HepG2 (cell line): ENCODE data around the gene ZCCHC17. TPM values are rescaled to one million over a fixed set of nuclear protein-coding genes. Genes with fewer than 3 reads are reported as not detected.
A peak's percentile ranks its signal among the peaks of the same experiment; 100 is the strongest.

Experiments
- ARID4A ChIP-seq: sonication (generic); formaldehyde crosslinking; IDR thresholded peaks from 2 replicates; pipeline ENCODE4 v1.5.0; 2020; ENCODE audit warnings: mild to moderate bottlenecking, missing genetic modification reagents, borderline replicate concordance
- HNF1A ChIP-seq, 2 experiments: sonication (generic) in 1 of 2; formaldehyde crosslinking in 1 of 2; IDR thresholded peaks; 2 replicates each; pipeline versions ENCODE4 v1.4.0 to v1.6.1; 2016 to 2020; ENCODE audit warnings: borderline replicate concordance in 1 of 2, low read depth in 1 of 2, mild to moderate bottlenecking in 1 of 2, missing genetic modification reagents in 1 of 2
- HNRNPUL1 ChIP-seq: fragments of 200-400 bp; formaldehyde crosslinking; IDR thresholded peaks from 2 replicates; pipeline ENCODE4 v1.6.1; 2017; ENCODE audit warnings: low read depth, mild to moderate bottlenecking, low read length, moderate library complexity
- MLLT10 ChIP-seq: sonication (generic); formaldehyde crosslinking; IDR thresholded peaks from 2 replicates; pipeline ENCODE4 v1.4.0; 2020; ENCODE audit warnings: missing genetic modification reagents
- PATZ1 ChIP-seq: sonication (generic); formaldehyde crosslinking; IDR thresholded peaks from 2 replicates; pipeline ENCODE4 v1.4.0; 2020; ENCODE audit warnings: missing genetic modification reagents
- PAXIP1 ChIP-seq: sonication (generic); formaldehyde crosslinking; conservative IDR thresholded peaks from 2 replicates; pipeline ENCODE4 v1.4.0; 2020; ENCODE audit warnings: mild to moderate bottlenecking, missing genetic modification reagents, moderate library complexity
- SAP130 ChIP-seq: IDR thresholded peaks from 2 replicates; pipeline ENCODE4 v1.6.1; 2016; ENCODE audit warnings: low read depth
- SRF ChIP-seq: IDR thresholded peaks from 2 replicates; pipeline ENCODE4 v1.6.1; 2011; ENCODE audit warnings: mild to moderate bottlenecking, low read depth, low read length, moderate library complexity
- TBX2 ChIP-seq: sonication (generic); formaldehyde crosslinking; IDR thresholded peaks from 2 replicates; pipeline ENCODE4 v1.5.0; 2020; ENCODE audit warnings: missing genetic modification reagents, mild to moderate bottlenecking, borderline replicate concordance
- ZMYM3 ChIP-seq: sonication (generic); formaldehyde crosslinking; IDR thresholded peaks from 2 replicates; pipeline ENCODE4 v1.5.1; 2020; ENCODE audit warnings: mild to moderate bottlenecking, missing genetic modification reagents
- ZNF207 ChIP-seq: fragments of 450-650 bp; IDR thresholded peaks from 2 replicates; pipeline ENCODE4 v1.6.1; 2016; ENCODE audit warnings: antibody characterized with exemption, borderline replicate concordance
- ZNF329 ChIP-seq: sonication (generic); formaldehyde crosslinking; IDR thresholded peaks from 2 replicates; pipeline ENCODE4 v1.9.0; 2021; ENCODE audit warnings: low read depth, mild to moderate bottlenecking, missing genetic modification reagents
- ZNF780A ChIP-seq: sonication (generic); formaldehyde crosslinking; IDR thresholded peaks from 2 replicates; pipeline ENCODE4 v1.8.0; 2022; ENCODE audit warnings: mild to moderate bottlenecking, missing genetic modification reagents, moderate library complexity
- polyA plus RNA-seq, 8 experiments: library from polyadenylated mRNA; depleted of rRNA in 3 of 8; stranded (reverse) in 7 of 8; unstranded in 1 of 8; fragments of >200 nt; fragmentation: Illumina TruSeq in 4 of 8; extraction: Trizol in 4 of 8; gene quantifications; 2 replicates each; pipeline versions ENCODE4 v1.2.1 to v1.2.3, GENCODE V29; 2011 to 2016; ENCODE audit warnings: low read depth in 4 of 8, missing spikeins in 1 of 8, mixed read lengths in 1 of 8; ENCODE audit not compliant: insufficient read depth in 1 of 8
- total RNA-seq, 5 experiments: library from RNA; depleted of rRNA; stranded (reverse); fragments of >200 nt; fragmentation: Illumina TruSeq; extraction: Trizol; gene quantifications; 2 replicates each; pipeline ENCODE4 v1.2.3, GENCODE V29; 2016; ENCODE audit warnings: low read depth in 1 of 5

Gene ZCCHC17
- total and polyA plus RNA-seq, 2 of the 13 experiments (the other 11 are each of a cell fraction or from before 2014, with no cell fraction given), result 20.5 to 53.0 TPM

- TF ChIP-seq PAXIP1 (CRISPR knock-in tag) (0 out of 2 replicates have a peak, but pooled peaks have one; percentile 20), MLLT10 (CRISPR knock-in tag) (no peak), ZNF329 (CRISPR knock-in tag) (no peak), PATZ1 (CRISPR knock-in tag) (peak; percentile 80), ARID4A (no peak; the same call in 1 of the 2 replicates), HNRNPUL1 (no peak), ZNF780A (CRISPR knock-in tag) (no peak), ZMYM3 (CRISPR knock-in tag) (no peak), SRF (no peak), SAP130 (CRISPR knock-in tag) (0 out of 2 replicates have a peak, but pooled peaks have one; percentile 3), ZNF207 (no peak), HNF1A (IDR thresholded peaks at IDR 0.05; ENCODE audit: low read depth) (peak; percentile 73), HNF1A (CRISPR knock-in tag; IDR thresholded peaks at IDR 0.05; ENCODE audit: borderline replicate concordance) (peak; percentile 62; the same call in 1 of the 2 replicates), TBX2 (CRISPR knock-in tag) (no peak)
These were observed 74.5 kb downstream of the ZCCHC17 start (continued) for GRCh38 chr1:31371121-31371959.
